Omental fat pad (tissue), 4 donors: ENCODE results near the gene UBXN11. TPM values are rescaled to one million over a fixed set of nuclear protein-coding genes. Genes with fewer than 3 reads are reported as not detected.

Experiments
- ATAC-seq: fragments of 150-250 bp; one replicate; pipeline ENCODE4 v1.9.1; 2016; ENCODE audit warnings: mild to moderate bottlenecking, moderate library complexity; ENCODE audit not compliant: low FRiP score
- DNase-seq: peaks from one replicate; pipeline ENCODE4 v3.0.0-alpha.2; 2019; ENCODE audit warnings: low spot score
- CTCF ChIP-seq, 3 donors: fragments of 450-650 bp; IDR thresholded peaks; one replicate each; pipeline ENCODE4 v1.5.1; 2016 to 2017; ENCODE audit warnings: antibody characterized with exemption in 3 of 3, mild to moderate bottlenecking in 3 of 3, moderate library complexity in 2 of 3
- total RNA-seq, 4 donors: library from RNA; depleted of rRNA; stranded (reverse); fragments of >200 nt; gene quantifications; one replicate each; pipeline ENCODE4 v1.1.0, GENCODE V29; 2016

Gene UBXN11
- total RNA-seq, 4 donors from 2014 or later: 12.2 to 23.8 (median 17.7) TPM

- DNase-seq (no peak), ATAC-seq (no peak)
- TF ChIP-seq CTCF (IDR thresholded peaks at IDR 0.05): no peak
These were observed 45.3 kb upstream of the UBXN11 start for GRCh38 chr1:26351590-26352337.

- ATAC-seq (no peak), DNase-seq (no peak)
- TF ChIP-seq CTCF (IDR thresholded peaks at IDR 0.05): no peak
These were observed 44.5 kb upstream of the UBXN11 start for GRCh38 chr1:26350701-26351589.

- ATAC-seq: no peak
- no peak for TF ChIP-seq CTCF (IDR thresholded peaks at IDR 0.05)
- DNase-seq: no peak
These were observed 43.9 kb upstream of the UBXN11 start for GRCh38 chr1:26350343-26350700.

- no peak for TF ChIP-seq CTCF (IDR thresholded peaks at IDR 0.05)
- DNase-seq: no peak
- no peak for ATAC-seq
These were observed 43.4 kb upstream of the UBXN11 start for GRCh38 chr1:26349877-26350244.

- no peak for TF ChIP-seq CTCF (IDR thresholded peaks at IDR 0.05)
- no peak for ATAC-seq
- no peak for DNase-seq
These were observed 42.9 kb upstream of the UBXN11 start for GRCh38 chr1:26349188-26349876.

- DNase-seq: no peak
- ATAC-seq: no peak
- no peak for TF ChIP-seq CTCF (IDR thresholded peaks at IDR 0.05)
These were observed 40.0 kb upstream of the UBXN11 start for GRCh38 chr1:26346274-26347033.
